Upper lobe of left lung (tissue), 4 donors: ENCODE data around the gene CELF5.

Experiments used
- CTCF ChIP-seq, 6 experiments: fragments of 450-650 bp in 4 of 6; fragments of 200-600 bp in 2 of 6; sonication (generic) in 2 of 6; IDR thresholded peaks; one replicate each; pipeline ENCODE4 v1.5.1; 2016 to 2019; ENCODE audit warnings: antibody characterized with exemption in 6 of 6
- POLR2A ChIP-seq, 4 donors: fragments of 450-650 bp; IDR thresholded peaks; one replicate each; pipeline ENCODE4 v1.5.1; 2016 to 2017; ENCODE audit warnings: antibody characterized with exemption in 4 of 4, mild to moderate bottlenecking in 2 of 4
- POLR2AphosphoS5 ChIP-seq, 2 donors: sonication (generic); formaldehyde crosslinking; IDR thresholded peaks; one replicate each; pipeline ENCODE4 v1.5.1; 2017; ENCODE audit warnings: antibody characterized with exemption in 2 of 2

GRCh38 chr19:3336680-3337523, 112.4 kb downstream of the CELF5 start:
- peak in 1 of 6 experiments; percentile 12 for TF ChIP-seq CTCF (IDR thresholded peaks at IDR 0.05)
- peak in 2 of 4 donors; percentile 26 to 41 for TF ChIP-seq POLR2A (IDR thresholded peaks at IDR 0.05)
- TF ChIP-seq POLR2AphosphoS5 (IDR thresholded peaks at IDR 0.05), result peak; percentile 90 to 93
